ENCODE data around the gene LRMDA. TPM values are rescaled to one million over a fixed set of nuclear protein-coding genes. Genes with fewer than 3 reads are reported as not detected.

LRMDA gene
- total and polyA plus RNA-seq, 4 donors: 12.1 to 40.8 (median 21.6) TPM

- 96 to 97% methylated on average over 6 of the region's 6 CpGs for WGBS, 2 donors
- no peak overlapping the region for H3K27ac ChIP-seq (ENCODE audit: low read depth in 1 of 2, low read length in 1 of 2)
- ATAC-seq (ENCODE audit: insufficient read depth, low FRiP score): no peak
- no peak for TF ChIP-seq CTCF (IDR thresholded peaks at IDR 0.05; ENCODE audit: control extremely low read depth, extremely low read depth)
- DNase-seq: no peak
- no peaks in the 10 kb centered on the region for H3K9me3 ChIP-seq (ENCODE audit: control insufficient read depth in 4 of 4, insufficient read depth in 3 of 4, low read length in 3 of 4)
- peaks cover 0 to 41% (median 5%) of the 10 kb centered on the region in 5 donors for H3K4me1 ChIP-seq (ENCODE audit: control insufficient read depth in 5 of 5, insufficient read depth in 5 of 5, low read length in 5 of 5)
- no peaks in the 10 kb centered on the region for H3K36me3 ChIP-seq (ENCODE audit: control insufficient read depth in 4 of 4, insufficient read depth in 4 of 4, low read length in 4 of 4)
- H3K27me3 ChIP-seq (ENCODE audit: control insufficient read depth in 3 of 3, insufficient read depth in 3 of 3, low read length in 2 of 3): no peaks in the 10 kb centered on the region
- H3K4me3 ChIP-seq: no peak overlapping the region
- no peak overlapping the region for H3K9ac ChIP-seq (ENCODE audit: insufficient read depth in 1 of 2, low read length in 2 of 2)
These were observed 262.1 kb downstream of the LRMDA start for GRCh38 chr10:75693489-75693888.

- Histone ChIP-seq H3K27ac (ENCODE audit: low read depth in 1 of 2, low read length in 1 of 2) (no peak overlapping the region), H3K4me3 (no peak overlapping the region), H3K36me3 (ENCODE audit: control insufficient read depth in 4 of 4, insufficient read depth in 4 of 4, low read length in 4 of 4) (no peaks in the 10 kb centered on the region), H3K4me1 (ENCODE audit: control insufficient read depth in 5 of 5, insufficient read depth in 5 of 5, low read length in 5 of 5) (peaks cover 0 to 33% (median 5%) of the 10 kb centered on the region in 5 donors), H3K27me3 (ENCODE audit: control insufficient read depth in 3 of 3, insufficient read depth in 3 of 3, low read length in 2 of 3) (no peaks in the 10 kb centered on the region), H3K9me3 (ENCODE audit: control insufficient read depth in 4 of 4, insufficient read depth in 3 of 4, low read length in 3 of 4) (no peaks in the 10 kb centered on the region), H3K9ac (ENCODE audit: insufficient read depth in 1 of 2, low read length in 2 of 2) (no peak overlapping the region)
- no peak for ATAC-seq (ENCODE audit: insufficient read depth, low FRiP score)
- DNase-seq: no peak
- TF ChIP-seq CTCF (IDR thresholded peaks at IDR 0.05; ENCODE audit: control extremely low read depth, extremely low read depth): no peak
- 88 to 93% methylated on average over 3 of the region's 3 CpGs for WGBS, 2 donors
These were observed 262.8 kb downstream of the LRMDA start for GRCh38 chr10:75694269-75694668.

- Histone ChIP-seq H3K4me1 (ENCODE audit: control insufficient read depth in 5 of 5, insufficient read depth in 5 of 5, low read length in 5 of 5) (peaks cover 0 to 28% (median 0%) of the 10 kb centered on the region in 5 donors), H3K9me3 (ENCODE audit: control insufficient read depth in 4 of 4, insufficient read depth in 3 of 4, low read length in 3 of 4) (peaks cover 0 to 3% (median 0%) of the 10 kb centered on the region in 4 donors), H3K4me3 (no peak overlapping the region), H3K36me3 (ENCODE audit: control insufficient read depth in 4 of 4, insufficient read depth in 4 of 4, low read length in 4 of 4) (no peaks in the 10 kb centered on the region), H3K27ac (ENCODE audit: low read depth in 1 of 2, low read length in 1 of 2) (no peak overlapping the region), H3K9ac (ENCODE audit: insufficient read depth in 1 of 2, low read length in 2 of 2) (no peak overlapping the region), H3K27me3 (ENCODE audit: control insufficient read depth in 3 of 3, insufficient read depth in 3 of 3, low read length in 2 of 3) (no peaks in the 10 kb centered on the region)
- WGBS, 2 donors: 90 to 100% methylated on average over 3 of the region's 3 CpGs
- no peak for ATAC-seq (ENCODE audit: insufficient read depth, low FRiP score)
- no peak for TF ChIP-seq CTCF (IDR thresholded peaks at IDR 0.05; ENCODE audit: control extremely low read depth, extremely low read depth)
- no peak for DNase-seq
These were observed 263.4 kb downstream of the LRMDA start for GRCh38 chr10:75694790-75695189.

- Histone ChIP-seq H3K36me3 (ENCODE audit: control insufficient read depth in 4 of 4, insufficient read depth in 4 of 4, low read length in 4 of 4) (no peaks in the 10 kb centered on the region), H3K4me1 (ENCODE audit: control insufficient read depth in 5 of 5, insufficient read depth in 5 of 5, low read length in 5 of 5) (peaks cover 0 to 27% (median 0%) of the 10 kb centered on the region in 5 donors), H3K27ac (ENCODE audit: low read depth in 1 of 2, low read length in 1 of 2) (no peak overlapping the region), H3K9me3 (ENCODE audit: control insufficient read depth in 4 of 4, insufficient read depth in 3 of 4, low read length in 3 of 4) (peaks cover 0 to 4% (median 0%) of the 10 kb centered on the region in 4 donors), H3K9ac (ENCODE audit: insufficient read depth in 1 of 2, low read length in 2 of 2) (no peak overlapping the region), H3K4me3 (no peak overlapping the region), H3K27me3 (ENCODE audit: control insufficient read depth in 3 of 3, insufficient read depth in 3 of 3, low read length in 2 of 3) (no peaks in the 10 kb centered on the region)
- DNase-seq (no peak), ATAC-seq (ENCODE audit: insufficient read depth, low FRiP score) (no peak)
- TF ChIP-seq CTCF (IDR thresholded peaks at IDR 0.05; ENCODE audit: control extremely low read depth, extremely low read depth): no peak
- WGBS, 2 donors: 69 to 97% methylated on average over 2 of the region's 2 CpGs
These were observed 264.6 kb downstream of the LRMDA start for GRCh38 chr10:75695994-75696393.

All from lung (tissue), 12 donors.